Measurements from ENCODE around the gene GYG2.
"Not testable (repeated sequence)": the region's sequence is repeated elsewhere in the genome, so short reads cannot be mapped to it uniquely, and the experiment has no call there.

Gene GYG2

DNA sequence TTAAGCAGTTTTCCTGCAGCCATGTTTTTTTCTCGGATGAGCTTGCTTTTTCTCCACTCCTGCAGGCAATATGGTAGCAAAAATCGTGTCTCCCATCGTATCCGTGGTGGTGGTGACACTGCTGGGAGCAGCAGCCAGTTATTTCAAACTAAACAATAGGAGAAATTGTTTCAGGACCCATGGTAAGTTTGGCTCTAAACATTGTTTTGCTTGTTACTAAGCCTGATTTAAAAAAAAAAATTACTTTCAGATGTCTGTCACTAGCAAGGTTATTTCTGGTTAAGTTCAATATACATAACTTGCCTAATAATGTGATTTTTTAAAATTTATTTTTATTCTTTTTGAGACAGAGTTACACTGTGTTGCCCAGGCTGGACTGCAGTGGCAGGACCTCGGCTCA is 17.5 kb upstream of the GYG2 start:
- no peak for TF ChIP-seq CTCF (conservative IDR thresholded peaks at IDR 0.05)
- H3K27ac ChIP-seq = no peak overlapping the region

- peak; percentile 70 for TF ChIP-seq CTCF (conservative IDR thresholded peaks at IDR 0.05)
- H3K27ac ChIP-seq = not testable (repeated sequence)
Measured at GRCh38 chrX:2812161-2812907, 16.4 kb upstream of the GYG2 start.

DNA sequence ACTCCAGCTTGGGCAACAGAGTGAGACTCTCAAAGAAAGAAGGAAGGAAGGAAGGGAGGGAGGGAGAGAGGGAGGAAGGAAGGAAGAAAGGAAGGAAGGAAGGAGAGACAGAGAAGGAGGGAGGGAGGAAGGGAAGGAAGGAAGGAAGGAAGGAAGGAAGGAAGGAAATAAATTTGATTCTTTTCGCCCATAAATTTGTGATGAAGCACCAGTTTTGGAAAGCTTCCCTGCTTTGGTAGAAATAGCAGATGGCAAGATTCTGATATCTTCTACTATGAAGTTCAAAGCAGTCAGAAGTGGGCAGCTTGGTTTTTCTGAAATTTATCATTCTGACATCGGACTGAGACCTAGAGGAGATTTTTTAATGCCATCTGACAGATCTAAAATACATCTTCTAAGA is 11.7 kb upstream of the GYG2 start:
- TF ChIP-seq CTCF (conservative IDR thresholded peaks at IDR 0.05) = no peak
- H3K27ac ChIP-seq = no peak overlapping the region

DNA sequence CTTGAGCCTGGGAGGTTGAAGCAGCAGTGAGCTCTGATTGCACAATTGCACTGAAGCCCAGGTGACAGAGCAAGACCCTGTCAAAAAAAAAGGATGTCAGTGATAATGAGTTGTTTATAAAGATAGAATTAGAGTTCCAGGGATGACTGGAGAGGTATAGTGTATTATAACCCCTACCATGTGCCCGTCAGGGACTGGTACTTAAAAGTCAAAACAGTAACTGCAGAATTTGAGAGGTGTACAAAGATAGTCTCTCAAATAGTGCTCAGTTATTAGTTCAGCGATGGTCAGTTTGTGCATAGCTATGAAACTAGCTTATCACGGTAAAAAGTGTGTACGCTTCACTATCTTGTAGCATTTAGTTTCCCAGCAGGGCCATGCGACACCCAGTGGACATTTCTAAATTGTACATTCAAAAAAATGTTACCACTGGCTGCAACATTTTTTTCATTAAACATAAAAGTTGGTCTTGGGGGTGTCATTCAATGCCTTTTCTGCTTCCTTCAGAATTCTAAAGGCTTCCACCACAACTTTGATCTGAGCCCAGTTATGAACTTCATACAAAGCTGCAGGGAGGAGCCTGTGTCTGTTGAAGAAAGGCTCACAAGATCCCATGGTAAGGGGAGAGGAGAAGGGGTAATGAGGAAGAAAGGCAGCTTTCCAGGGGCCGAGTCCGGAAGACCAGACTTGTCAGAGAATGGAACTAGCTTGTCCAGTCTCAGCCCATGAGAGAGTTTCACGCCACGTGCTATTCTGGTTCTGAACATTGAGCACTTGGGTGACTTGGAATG is 9.2 kb upstream of the GYG2 start:
- no peak overlapping the region for H3K27ac ChIP-seq
- peak; percentile 77 for TF ChIP-seq CTCF (conservative IDR thresholded peaks at IDR 0.05)

GRCh38 chrX:2820136-2820771 is 8.5 kb upstream of the GYG2 start:
- no peak overlapping the region for H3K27ac ChIP-seq

DNA sequence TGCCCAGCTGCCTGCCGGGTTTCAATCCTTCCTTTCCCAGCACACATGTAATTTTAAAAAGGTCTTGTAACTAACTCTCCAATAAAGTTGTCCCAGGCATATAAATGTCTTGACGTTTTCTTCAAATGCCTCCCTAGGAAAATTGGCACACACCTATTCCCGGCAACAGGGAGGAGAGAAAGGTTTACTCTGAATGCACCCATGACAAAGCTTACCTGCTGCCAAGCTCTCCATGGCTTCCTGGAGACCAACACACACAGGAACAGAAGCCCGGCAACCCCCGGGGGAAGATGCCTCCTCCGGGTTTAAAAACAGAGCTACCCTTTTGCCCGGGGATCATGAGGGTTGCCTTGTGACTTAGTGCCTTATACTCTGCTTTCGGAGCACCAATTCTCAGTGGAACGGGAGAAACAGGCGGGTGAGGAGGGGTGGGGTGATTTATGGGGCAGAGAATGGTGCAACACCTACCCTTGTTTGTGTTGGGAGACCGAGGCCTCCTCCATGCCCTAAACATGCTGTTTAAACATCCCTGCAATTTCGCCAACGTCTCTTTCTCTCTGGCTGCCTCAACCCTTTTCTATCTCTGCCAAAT is 4.8 kb upstream of the GYG2 start:
- TF ChIP-seq CTCF (conservative IDR thresholded peaks at IDR 0.05) = no peak
- H3K27ac ChIP-seq = no peak overlapping the region

More at GRCh38 chrX:2820136-2820771, 8.5 kb upstream of the GYG2 start:
- no peak for TF ChIP-seq CTCF (conservative IDR thresholded peaks at IDR 0.05)

- TF ChIP-seq CTCF (conservative IDR thresholded peaks at IDR 0.05) = no peak
- H3K27ac ChIP-seq = no peak overlapping the region
Measured at GRCh38 chrX:2824886-2825285, 3.8 kb upstream of the GYG2 start.
